Skeletal muscle satellite cell (primary cell): Measurements from ENCODE around the gene NPAS3.

Source experiments
- H3K27me3 ChIP-seq: 2 replicates; pipeline ENCODE4 v1.7.0; 2013; ENCODE audit warnings: low read length; ENCODE audit not compliant: control insufficient read depth, insufficient read depth
- H3K36me3 ChIP-seq: 2 replicates; pipeline ENCODE4 v1.7.0; 2013; ENCODE audit warnings: mild to moderate bottlenecking, control low read depth, low read length; ENCODE audit not compliant: insufficient read depth
- H3K4me1 ChIP-seq: 2 replicates; pipeline ENCODE4 v1.7.0; 2013; ENCODE audit warnings: low read length; ENCODE audit not compliant: control insufficient read depth, insufficient read depth
- H3K4me2 ChIP-seq: 2 replicates; pipeline ENCODE4 v1.7.0; 2013; ENCODE audit warnings: mild to moderate bottlenecking, low read length
- H3K4me3 ChIP-seq: 2 replicates; pipeline ENCODE4 v1.7.0; 2013; ENCODE audit warnings: low read length
- H3K9ac ChIP-seq: 2 replicates; pipeline ENCODE4 v1.7.0; 2013; ENCODE audit warnings: mild to moderate bottlenecking, low read depth, low read length, moderate library complexity
- H3K9me3 ChIP-seq: replicated peaks from 2 replicates; pipeline ENCODE4 v1.7.0; 2013; ENCODE audit warnings: mild to moderate bottlenecking, control low read depth, low read length

The NPAS3 gene

GRCh38 chr14:33475623-33476022, 536.9 kb downstream of the NPAS3 start:
- H3K4me2 ChIP-seq, result no peak overlapping the region
- no peaks in the 10 kb centered on the region for H3K27me3 ChIP-seq
- H3K9ac ChIP-seq, result no peak overlapping the region
- no peaks in the 10 kb centered on the region for H3K36me3 ChIP-seq
- H3K4me1 ChIP-seq, result no peaks in the 10 kb centered on the region
- H3K9me3 ChIP-seq, result no peaks in the 10 kb centered on the region
- no peak overlapping the region for H3K4me3 ChIP-seq

GRCh38 chr14:33477797-33478196, 539.1 kb downstream of the NPAS3 start:
- Histone ChIP-seq H3K4me3 (no peak overlapping the region), H3K4me2 (no peak overlapping the region), H3K27me3 (no peaks in the 10 kb centered on the region), H3K9ac (no peak overlapping the region), H3K4me1 (no peaks in the 10 kb centered on the region), H3K36me3 (no peaks in the 10 kb centered on the region), H3K9me3 (no peaks in the 10 kb centered on the region)

DNA sequence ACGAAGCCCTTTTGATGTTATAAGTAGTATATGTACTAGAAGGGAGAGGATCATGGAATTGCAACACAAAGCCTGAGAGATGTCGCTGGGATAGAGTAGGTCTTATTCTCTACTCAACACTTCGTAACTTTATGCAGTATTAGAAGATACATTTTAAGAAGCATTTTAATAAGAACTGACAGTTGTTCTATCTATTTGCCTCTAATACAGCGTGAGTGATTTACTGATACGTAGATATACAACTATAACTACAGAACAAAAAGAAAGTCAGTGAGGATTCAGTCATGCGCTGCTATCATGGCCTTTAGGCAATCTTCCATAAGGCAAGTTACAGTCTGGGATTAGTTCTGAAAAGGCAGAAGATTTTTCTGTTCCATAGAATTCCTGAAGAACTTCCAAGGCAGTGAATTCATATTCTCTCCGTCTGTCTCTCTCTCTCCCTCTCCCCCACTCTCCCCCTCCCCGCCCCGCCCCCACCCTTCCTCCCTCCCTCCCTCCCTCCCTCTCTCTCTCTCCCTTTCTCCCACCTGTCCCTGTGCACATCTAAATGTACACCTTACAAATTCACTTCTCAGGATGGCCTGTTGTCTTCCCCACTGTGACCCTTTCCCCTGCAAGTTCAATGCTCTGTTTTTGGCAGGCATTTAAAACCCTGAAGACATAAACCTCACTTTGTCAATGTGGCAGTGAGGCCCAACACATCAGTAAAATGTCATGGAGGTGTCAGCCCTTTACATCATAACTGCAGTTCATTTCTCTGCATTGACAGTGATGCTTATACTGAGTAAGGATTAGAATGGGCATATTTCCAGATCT, 541.6 kb downstream of the NPAS3 start:
- Histone ChIP-seq H3K9ac (no peak overlapping the region), H3K9me3 (no peaks in the 10 kb centered on the region), H3K36me3 (no peaks in the 10 kb centered on the region), H3K27me3 (no peaks in the 10 kb centered on the region), H3K4me2 (no peak overlapping the region), H3K4me3 (no peak overlapping the region), H3K4me1 (no peaks in the 10 kb centered on the region)

- Histone ChIP-seq H3K9me3 (no peaks in the 10 kb centered on the region), H3K9ac (no peak overlapping the region), H3K36me3 (no peaks in the 10 kb centered on the region), H3K4me3 (no peak overlapping the region), H3K4me1 (no peaks in the 10 kb centered on the region), H3K4me2 (no peak overlapping the region), H3K27me3 (no peaks in the 10 kb centered on the region)
These were observed 542.2 kb downstream of the NPAS3 start for GRCh38 chr14:33480887-33481184.

GRCh38 chr14:33483110-33483509, 544.4 kb downstream of the NPAS3 start:
- H3K4me3 ChIP-seq, result no peak overlapping the region
- H3K4me1 ChIP-seq, result no peaks in the 10 kb centered on the region
- H3K9me3 ChIP-seq, result no peaks in the 10 kb centered on the region
- H3K27me3 ChIP-seq, result no peaks in the 10 kb centered on the region
- no peak overlapping the region for H3K9ac ChIP-seq
- H3K36me3 ChIP-seq, result no peaks in the 10 kb centered on the region
- H3K4me2 ChIP-seq, result no peak overlapping the region

- no peaks in the 10 kb centered on the region for H3K9me3 ChIP-seq
- H3K9ac ChIP-seq, result no peak overlapping the region
- H3K4me3 ChIP-seq, result no peak overlapping the region
- no peak overlapping the region for H3K4me2 ChIP-seq
- H3K4me1 ChIP-seq, result no peaks in the 10 kb centered on the region
- no peaks in the 10 kb centered on the region for H3K27me3 ChIP-seq
- no peaks in the 10 kb centered on the region for H3K36me3 ChIP-seq
These were observed 544.9 kb downstream of the NPAS3 start for GRCh38 chr14:33483541-33483940.

DNA sequence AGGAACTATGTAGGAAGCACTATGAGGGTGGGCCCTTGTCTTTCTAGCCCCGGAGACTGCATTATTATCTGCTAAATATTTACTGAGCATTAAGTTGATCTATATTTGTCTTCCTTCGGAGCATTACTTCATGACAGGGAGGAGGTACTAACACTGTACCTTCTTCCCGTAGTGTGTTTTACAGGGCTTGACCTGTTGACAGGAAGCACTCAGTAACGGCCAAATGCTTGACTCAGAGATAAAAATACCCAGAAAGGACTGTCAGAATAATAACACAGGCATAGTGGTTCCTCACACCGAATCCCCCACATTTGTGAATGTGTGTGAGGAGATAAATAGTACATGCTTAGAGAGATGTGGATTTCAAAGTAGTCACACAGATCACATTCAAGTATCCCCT, 545.6 kb downstream of the NPAS3 start:
- no peaks in the 10 kb centered on the region for H3K9me3 ChIP-seq
- H3K4me2 ChIP-seq, result no peak overlapping the region
- H3K4me1 ChIP-seq, result no peaks in the 10 kb centered on the region
- H3K4me3 ChIP-seq, result no peak overlapping the region
- no peaks in the 10 kb centered on the region for H3K36me3 ChIP-seq
- H3K27me3 ChIP-seq, result no peaks in the 10 kb centered on the region
- H3K9ac ChIP-seq, result no peak overlapping the region

- Histone ChIP-seq H3K4me3 (no peak overlapping the region), H3K27me3 (no peaks in the 10 kb centered on the region), H3K4me2 (no peak overlapping the region), H3K36me3 (no peaks in the 10 kb centered on the region), H3K4me1 (no peaks in the 10 kb centered on the region), H3K9me3 (no peaks in the 10 kb centered on the region), H3K9ac (no peak overlapping the region)
These were observed 547.7 kb downstream of the NPAS3 start for GRCh38 chr14:33486332-33486890.

GRCh38 chr14:33488582-33488981, 549.9 kb downstream of the NPAS3 start:
- Histone ChIP-seq H3K9me3 (no peaks in the 10 kb centered on the region), H3K9ac (no peak overlapping the region), H3K4me2 (no peak overlapping the region), H3K4me1 (no peaks in the 10 kb centered on the region), H3K36me3 (no peaks in the 10 kb centered on the region), H3K4me3 (no peak overlapping the region), H3K27me3 (peaks cover 8% of the 10 kb centered on the region)

DNA sequence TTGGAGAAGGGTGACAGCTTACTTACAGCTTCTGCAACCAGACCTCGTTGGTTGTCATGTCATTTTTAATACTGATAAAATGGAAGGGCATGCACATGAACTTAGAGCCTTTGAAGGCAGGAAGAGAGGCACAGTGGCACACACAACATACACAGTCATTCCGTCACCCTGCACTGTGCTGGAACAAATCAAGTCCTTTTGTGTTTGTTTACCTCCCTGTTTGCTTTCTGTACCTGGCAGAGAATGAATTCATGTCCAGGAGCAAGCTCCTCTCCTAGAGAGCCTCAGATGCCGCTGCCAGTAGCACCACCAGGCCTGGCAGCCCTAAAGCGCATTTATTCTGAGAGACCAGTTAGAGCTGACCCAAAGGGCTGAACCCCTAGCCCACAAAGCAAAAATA, 551.9 kb downstream of the NPAS3 start:
- Histone ChIP-seq H3K9ac (no peak overlapping the region), H3K4me1 (no peaks in the 10 kb centered on the region), H3K4me3 (no peak overlapping the region), H3K9me3 (no peaks in the 10 kb centered on the region), H3K27me3 (peaks cover 19% of the 10 kb centered on the region), H3K4me2 (no peak overlapping the region), H3K36me3 (no peaks in the 10 kb centered on the region)

DNA sequence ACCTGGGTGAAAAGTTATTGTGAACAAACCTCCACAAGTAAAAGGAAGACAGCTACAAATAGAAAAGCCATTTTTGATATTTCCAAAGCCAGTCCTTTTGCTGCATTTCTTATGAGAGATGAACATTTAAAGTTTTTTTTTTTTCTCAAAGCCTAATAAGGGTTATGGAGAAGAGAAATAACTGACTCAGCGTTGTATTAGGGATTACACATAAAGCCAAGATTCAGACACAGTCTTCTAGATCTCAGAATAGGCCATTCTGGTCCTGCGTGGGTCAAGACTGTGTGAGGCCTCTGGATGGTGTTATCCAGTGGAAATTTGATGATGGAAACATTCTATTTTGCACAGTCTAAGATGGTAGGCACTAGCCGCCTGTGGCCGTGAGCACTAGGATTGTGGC, 552.4 kb downstream of the NPAS3 start:
- Histone ChIP-seq H3K9me3 (no peaks in the 10 kb centered on the region), H3K9ac (no peak overlapping the region), H3K4me3 (no peak overlapping the region), H3K27me3 (peaks cover 19% of the 10 kb centered on the region), H3K4me1 (no peaks in the 10 kb centered on the region), H3K4me2 (no peak overlapping the region), H3K36me3 (no peaks in the 10 kb centered on the region)

- H3K27me3 ChIP-seq, result peaks cover 19% of the 10 kb centered on the region
- no peak overlapping the region for H3K4me3 ChIP-seq
- H3K9ac ChIP-seq, result no peak overlapping the region
- no peaks in the 10 kb centered on the region for H3K9me3 ChIP-seq
- H3K36me3 ChIP-seq, result no peaks in the 10 kb centered on the region
- H3K4me1 ChIP-seq, result no peaks in the 10 kb centered on the region
- no peak overlapping the region for H3K4me2 ChIP-seq
These were observed 553.8 kb downstream of the NPAS3 start for GRCh38 chr14:33492491-33492890.
